ENCODE measurements around the gene FCGR1A.
"Not testable (repeated sequence)": the region's sequence is repeated elsewhere in the genome, so short reads cannot be mapped to it uniquely, and the experiment has no call there.

Gene FCGR1A

DNA sequence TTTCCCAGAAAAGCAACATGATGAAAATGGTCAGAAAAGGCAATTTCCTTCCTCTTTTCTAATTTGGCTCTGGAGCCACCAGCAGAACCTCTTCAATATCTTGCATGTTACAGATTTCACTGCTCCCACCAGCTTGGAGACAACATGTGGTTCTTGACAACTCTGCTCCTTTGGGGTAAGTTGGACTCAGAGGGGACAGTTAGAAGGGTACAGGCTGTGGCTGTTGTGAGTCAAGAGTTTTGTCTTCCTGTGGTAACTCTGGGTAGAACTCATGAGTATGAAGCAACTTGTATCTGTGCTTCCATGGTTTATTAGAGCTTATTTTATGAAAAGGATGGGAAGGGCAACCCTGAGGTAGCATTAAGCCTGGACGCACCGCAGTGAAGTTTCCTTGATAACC lies at the start of gene FCGR1A:
FCGR1A (plus strand) TSS at position 95 of the 400 bp plus-strand sequence; CDS start at position 145, 50 bp downstream.
- TF ChIP-seq, protein P1, sequence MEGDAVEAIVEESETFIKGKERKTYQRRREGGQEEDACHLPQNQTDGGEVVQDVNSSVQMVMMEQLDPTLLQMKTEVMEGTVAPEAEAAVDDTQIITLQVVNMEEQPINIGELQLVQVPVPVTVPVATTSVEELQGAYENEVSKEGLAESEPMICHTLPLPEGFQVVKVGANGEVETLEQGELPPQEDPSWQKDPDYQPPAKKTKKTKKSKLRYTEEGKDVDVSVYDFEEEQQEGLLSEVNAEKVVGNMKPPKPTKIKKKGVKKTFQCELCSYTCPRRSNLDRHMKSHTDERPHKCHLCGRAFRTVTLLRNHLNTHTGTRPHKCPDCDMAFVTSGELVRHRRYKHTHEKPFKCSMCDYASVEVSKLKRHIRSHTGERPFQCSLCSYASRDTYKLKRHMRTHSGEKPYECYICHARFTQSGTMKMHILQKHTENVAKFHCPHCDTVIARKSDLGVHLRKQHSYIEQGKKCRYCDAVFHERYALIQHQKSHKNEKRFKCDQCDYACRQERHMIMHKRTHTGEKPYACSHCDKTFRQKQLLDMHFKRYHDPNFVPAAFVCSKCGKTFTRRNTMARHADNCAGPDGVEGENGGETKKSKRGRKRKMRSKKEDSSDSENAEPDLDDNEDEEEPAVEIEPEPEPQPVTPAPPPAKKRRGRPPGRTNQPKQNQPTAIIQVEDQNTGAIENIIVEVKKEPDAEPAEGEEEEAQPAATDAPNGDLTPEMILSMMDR (IDR thresholded peaks at IDR 0.05): not testable (repeated sequence)

DNA sequence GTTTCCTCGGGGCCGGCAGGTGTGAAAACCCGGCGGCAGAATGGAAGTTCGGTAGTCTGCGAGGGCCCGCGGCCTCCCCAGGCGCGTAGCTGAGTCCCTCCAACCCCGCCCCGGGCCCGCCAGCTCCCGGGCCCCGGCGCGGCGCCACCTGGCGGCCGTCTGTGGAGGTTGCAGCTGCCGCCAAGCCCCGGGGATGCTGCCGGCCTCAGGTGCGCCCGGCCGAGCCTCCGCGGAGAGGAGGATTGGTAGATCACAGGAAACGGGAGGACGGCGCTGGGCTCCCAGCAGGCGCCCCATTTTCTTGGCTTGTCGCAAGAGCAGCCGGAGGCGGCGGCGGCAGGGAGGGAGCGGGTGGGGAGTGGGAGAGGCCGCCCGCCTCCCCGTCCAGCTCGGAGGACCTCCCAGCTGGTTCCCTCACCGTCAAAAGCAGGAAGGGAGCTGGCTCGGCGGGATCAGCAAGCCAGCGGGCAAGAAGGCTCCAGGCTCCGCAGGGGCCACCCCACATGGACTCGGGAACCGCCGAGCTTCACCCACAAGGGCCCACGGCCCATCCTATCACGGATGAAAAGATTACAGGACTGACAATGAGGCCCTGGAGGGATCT lies 10.5 kb downstream of the FCGR1A start:
- TF ChIP-seq, protein P1 (IDR thresholded peaks at IDR 0.05): peak; percentile 65

Measured in LNCAP (cell line).